Body of pancreas (tissue), 4 donors: ENCODE measurements around the gene EPHA4. TPM values are rescaled to one million over a fixed set of nuclear protein-coding genes. Genes with fewer than 3 reads are reported as not detected.

Experiments used
- ATAC-seq: fragments of 150-250 bp; one replicate; pipeline ENCODE4 v1.9.1; 2016
- DNase-seq, 4 donors: peaks; one replicate each; pipeline ENCODE4 v3.0.0-alpha.2; 2019
- H3K27ac ChIP-seq, 4 donors: fragments of 200-600 bp; sonication (generic); 1 replicate in 3 of 4; 2 replicates in 1 of 4; pipeline versions ENCODE4 v1.5.1 to v1.6.1; 2016 to 2019; ENCODE audit warnings: mild to moderate bottlenecking in 1 of 4, mixed read lengths in 1 of 4, moderate library complexity in 1 of 4
- H3K27me3 ChIP-seq, 2 donors: fragments of 200-600 bp; sonication (generic); one replicate each; pipeline ENCODE4 v1.6.0; 2016; ENCODE audit warnings: mild to moderate bottlenecking in 1 of 2
- H3K36me3 ChIP-seq, 2 donors: fragments of 200-600 bp; sonication (generic); replicated peaks in 1 of 2; 2 replicates each; pipeline ENCODE4 v1.5.1; 2016; ENCODE audit warnings: low read depth in 2 of 2; ENCODE audit not compliant: insufficient read depth in 1 of 2
- H3K4me1 ChIP-seq: fragments of 200-600 bp; sonication (generic); one replicate; pipeline ENCODE4 v1.6.0; 2016
- H3K4me3 ChIP-seq, 2 donors: fragments of 200-600 bp; sonication (generic); 1 replicate in 1 of 2; 2 replicates in 1 of 2; pipeline ENCODE4 v1.5.1; 2016 to 2019
- H3K9me3 ChIP-seq, 3 donors: fragments of 200-600 bp; sonication (generic); 1 replicate in 2 of 3; 2 replicates in 1 of 3; pipeline ENCODE4 v1.5.1; 2016
- POLR2A ChIP-seq, 3 donors: fragments of 450-650 bp; IDR thresholded peaks; one replicate each; pipeline ENCODE4 v1.6.1; 2016; ENCODE audit warnings: antibody characterized with exemption in 3 of 3, mild to moderate bottlenecking in 2 of 3
- WGBS, 2 donors: methylation state at CpG; one replicate each; pipeline ENCODE4 v1.1.5; 2017; 5-methylcytosine and 5-hydroxymethylcytosine counted together
- intact Hi-C: fragments of 100-400 bp; cut with DNase I; formaldehyde crosslinking; loops from one replicate; pipeline ENCODE4 v1.15.1; 2023
- total RNA-seq, 2 donors: library from RNA; depleted of rRNA; stranded (reverse); fragments of >200 nt; gene quantifications; one replicate each; pipeline ENCODE4 v1.1.0, GENCODE V29; 2016
- TF ChIP-seq, protein P1 (sequence below), 7 experiments: fragments of 450-650 bp in 4 of 7; fragments of 200-600 bp in 3 of 7; sonication (generic) in 3 of 7; IDR thresholded peaks; one replicate each; pipeline ENCODE4 v1.5.1; 2016 to 2019; ENCODE audit warnings: antibody characterized with exemption in 7 of 7

The EPHA4 gene
- total RNA-seq, 2 donors from 2014 or later: 4.0 to 5.2 TPM

DNA sequence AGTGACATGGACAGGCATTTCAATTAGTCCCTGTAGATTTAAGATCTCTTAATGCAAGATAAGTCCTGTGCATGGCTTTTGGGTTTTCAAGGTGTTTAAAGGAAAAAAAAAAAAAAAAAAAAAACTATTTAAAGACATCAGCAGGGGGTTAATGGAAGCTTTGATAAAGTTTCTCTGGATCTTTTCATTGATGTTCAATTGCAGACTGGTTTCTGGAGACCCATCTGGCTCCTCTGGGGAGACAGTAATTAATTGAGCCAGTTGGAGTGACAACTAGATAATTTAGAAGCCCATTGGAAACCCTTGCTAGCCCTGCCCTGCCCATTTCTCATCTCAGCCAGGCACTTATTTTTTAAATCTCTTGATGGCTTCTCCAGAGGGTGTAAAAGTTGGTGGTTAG, 98.7 kb downstream of the EPHA4 start:
- DNase-seq (no peak), ATAC-seq (no peak)
- Histone ChIP-seq H3K4me3 (no peak overlapping the region), H3K36me3 (no peaks in the 10 kb centered on the region), H3K9me3 (no peaks in the 10 kb centered on the region), H3K27me3 (no peaks in the 10 kb centered on the region), H3K4me1 (no peaks in the 10 kb centered on the region), H3K27ac (no peak overlapping the region)
- TF ChIP-seq POLR2A (IDR thresholded peaks at IDR 0.05): no peak
- TF ChIP-seq, protein P1, sequence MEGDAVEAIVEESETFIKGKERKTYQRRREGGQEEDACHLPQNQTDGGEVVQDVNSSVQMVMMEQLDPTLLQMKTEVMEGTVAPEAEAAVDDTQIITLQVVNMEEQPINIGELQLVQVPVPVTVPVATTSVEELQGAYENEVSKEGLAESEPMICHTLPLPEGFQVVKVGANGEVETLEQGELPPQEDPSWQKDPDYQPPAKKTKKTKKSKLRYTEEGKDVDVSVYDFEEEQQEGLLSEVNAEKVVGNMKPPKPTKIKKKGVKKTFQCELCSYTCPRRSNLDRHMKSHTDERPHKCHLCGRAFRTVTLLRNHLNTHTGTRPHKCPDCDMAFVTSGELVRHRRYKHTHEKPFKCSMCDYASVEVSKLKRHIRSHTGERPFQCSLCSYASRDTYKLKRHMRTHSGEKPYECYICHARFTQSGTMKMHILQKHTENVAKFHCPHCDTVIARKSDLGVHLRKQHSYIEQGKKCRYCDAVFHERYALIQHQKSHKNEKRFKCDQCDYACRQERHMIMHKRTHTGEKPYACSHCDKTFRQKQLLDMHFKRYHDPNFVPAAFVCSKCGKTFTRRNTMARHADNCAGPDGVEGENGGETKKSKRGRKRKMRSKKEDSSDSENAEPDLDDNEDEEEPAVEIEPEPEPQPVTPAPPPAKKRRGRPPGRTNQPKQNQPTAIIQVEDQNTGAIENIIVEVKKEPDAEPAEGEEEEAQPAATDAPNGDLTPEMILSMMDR (IDR thresholded peaks at IDR 0.05): no peak
- intact Hi-C loops: no loop called here

DNA sequence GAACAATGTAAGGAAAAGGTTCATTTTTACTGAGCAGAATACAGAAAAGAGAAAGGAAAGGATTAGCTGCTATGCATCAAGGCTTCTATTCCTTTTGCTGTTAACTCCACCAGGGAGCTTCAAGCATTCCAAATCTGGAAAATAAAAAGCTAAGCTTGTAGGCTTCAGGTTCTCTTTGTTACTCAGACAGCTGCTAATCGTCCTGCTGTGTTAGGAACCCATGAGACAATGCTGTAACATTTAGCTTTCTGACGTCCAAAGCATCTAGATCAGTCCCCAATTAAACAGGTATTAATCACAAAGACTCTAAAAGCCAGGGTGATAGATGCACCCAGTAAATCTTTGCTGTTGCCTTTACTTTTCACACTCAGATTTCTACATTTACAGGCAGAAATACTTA, 103.8 kb downstream of the EPHA4 start:
- no peak for ATAC-seq
- intact Hi-C loops: no loop called here
- 37 to 40% methylated on average over 2 of the region's 2 CpGs for WGBS, 2 donors

DNA sequence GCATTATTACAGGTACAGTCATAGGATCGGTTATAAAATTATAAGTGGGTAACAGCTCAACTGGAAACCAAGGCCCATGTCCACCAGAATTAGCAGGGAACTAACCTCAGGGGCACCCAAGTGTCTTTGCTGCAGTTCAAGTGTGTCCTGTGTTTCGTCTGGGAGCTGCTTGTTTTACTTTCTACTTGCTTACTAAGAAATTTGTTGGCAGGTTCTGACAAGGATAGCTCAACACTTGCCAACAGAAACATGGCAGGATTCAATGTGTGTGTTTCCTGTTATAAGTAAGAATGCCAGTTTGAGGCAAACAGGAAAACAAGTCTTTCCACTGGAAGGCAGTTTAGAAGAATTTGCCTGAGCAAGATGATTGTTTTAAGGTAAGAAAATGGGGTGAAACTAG, 104.5 kb downstream of the EPHA4 start:
- H3K4me3 ChIP-seq: no peak overlapping the region
- H3K9me3 ChIP-seq: no peaks in the 10 kb centered on the region
- H3K27ac ChIP-seq: no peak overlapping the region
- WGBS, 2 donors: 57 to 71% methylated on average over 2 of the region's 2 CpGs
- no peak for TF ChIP-seq POLR2A (IDR thresholded peaks at IDR 0.05)
- TF ChIP-seq, protein P1 (IDR thresholded peaks at IDR 0.05): no peak
- no peak for ATAC-seq
- no peak for DNase-seq
- intact Hi-C loops: no loop called here
- no peaks in the 10 kb centered on the region for H3K36me3 ChIP-seq
- H3K4me1 ChIP-seq: no peaks in the 10 kb centered on the region
- no peaks in the 10 kb centered on the region for H3K27me3 ChIP-seq

More for the DNA sequence above, 103.8 kb downstream of the EPHA4 start:
- DNase-seq: no peak
- no peak overlapping the region for H3K27ac ChIP-seq
- no peaks in the 10 kb centered on the region for H3K27me3 ChIP-seq
- no peaks in the 10 kb centered on the region for H3K9me3 ChIP-seq
- no peaks in the 10 kb centered on the region for H3K36me3 ChIP-seq
- H3K4me1 ChIP-seq: no peaks in the 10 kb centered on the region
- no peak overlapping the region for H3K4me3 ChIP-seq
- TF ChIP-seq POLR2A (IDR thresholded peaks at IDR 0.05): no peak
- TF ChIP-seq, protein P1 (IDR thresholded peaks at IDR 0.05): no peak

DNA sequence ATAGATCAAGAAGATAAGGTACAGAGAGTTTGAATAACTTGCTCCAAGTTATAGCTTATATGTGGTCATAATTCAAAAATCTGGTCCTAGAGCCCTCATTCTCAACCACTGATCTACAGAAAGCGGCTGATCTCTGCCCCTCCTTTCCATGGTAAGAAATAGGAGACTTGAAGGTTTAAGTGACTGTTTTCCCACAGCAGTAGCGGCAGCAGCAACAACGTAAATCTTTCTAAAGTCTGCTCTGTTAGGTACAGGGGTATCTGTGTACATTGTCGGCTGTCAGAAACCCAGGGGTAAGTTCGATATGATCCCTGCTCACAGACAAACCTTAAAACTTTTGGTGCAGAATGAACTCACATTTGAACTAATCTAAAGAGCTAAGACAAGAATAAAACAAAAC, 105.4 kb downstream of the EPHA4 start:
- H3K27me3 ChIP-seq: no peaks in the 10 kb centered on the region
- no peaks in the 10 kb centered on the region for H3K9me3 ChIP-seq
- TF ChIP-seq, protein P1 (IDR thresholded peaks at IDR 0.05): no peak
- no peak for TF ChIP-seq POLR2A (IDR thresholded peaks at IDR 0.05)
- no peak overlapping the region for H3K4me3 ChIP-seq
- 77 to 84% methylated on average over 5 of the region's 5 CpGs for WGBS, 2 donors
- H3K36me3 ChIP-seq: no peaks in the 10 kb centered on the region
- DNase-seq: no peak
- ATAC-seq: no peak
- intact Hi-C loops: no loop called here
- H3K4me1 ChIP-seq: no peaks in the 10 kb centered on the region
- no peak overlapping the region for H3K27ac ChIP-seq

DNA sequence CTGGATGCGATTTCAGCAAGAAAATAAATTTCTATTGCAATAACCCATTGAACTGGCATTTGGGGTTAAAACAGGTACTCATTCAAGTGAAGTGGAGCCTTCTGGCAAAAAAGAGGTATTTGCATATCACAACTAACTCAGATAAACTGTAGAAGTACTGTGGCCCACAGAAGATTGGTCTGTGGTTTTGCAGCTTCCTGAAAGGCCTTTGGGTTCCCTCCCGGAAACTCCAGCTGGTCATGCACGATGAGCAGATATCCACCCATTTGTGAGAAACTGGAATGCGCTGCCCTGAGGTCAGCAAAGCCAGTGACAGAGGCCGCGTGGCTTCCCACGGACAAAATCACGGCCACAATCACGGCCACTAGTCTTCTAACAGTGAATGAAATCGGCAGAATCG, 106.3 kb downstream of the EPHA4 start:
- 76 to 91% methylated on average over 11 of the region's 11 CpGs for WGBS, 2 donors
- Histone ChIP-seq H3K9me3 (no peaks in the 10 kb centered on the region), H3K36me3 (no peaks in the 10 kb centered on the region), H3K27ac (no peak overlapping the region), H3K27me3 (no peaks in the 10 kb centered on the region), H3K4me1 (no peaks in the 10 kb centered on the region), H3K4me3 (no peak overlapping the region)
- ATAC-seq (no peak), DNase-seq (no peak)
- no peak for TF ChIP-seq POLR2A (IDR thresholded peaks at IDR 0.05)
- TF ChIP-seq, protein P1 (IDR thresholded peaks at IDR 0.05): no peak
- intact Hi-C loops: no loop called here
